Stimulated activated CD4-positive, alpha-beta T cell treated with anti-CD3 and anti-CD28 coated beads, TNF-alpha, amount 100 ng/mL, for 24 hours (primary cell): Measurements from ENCODE around the gene PRIMA1.

Source experiments
- DNase-seq, 3 experiments: peaks; one replicate each; pipeline ENCODE4 v3.0.0-alpha.2; 2020; ENCODE audit warnings: low read depth in 3 of 3

The PRIMA1 gene

DNA sequence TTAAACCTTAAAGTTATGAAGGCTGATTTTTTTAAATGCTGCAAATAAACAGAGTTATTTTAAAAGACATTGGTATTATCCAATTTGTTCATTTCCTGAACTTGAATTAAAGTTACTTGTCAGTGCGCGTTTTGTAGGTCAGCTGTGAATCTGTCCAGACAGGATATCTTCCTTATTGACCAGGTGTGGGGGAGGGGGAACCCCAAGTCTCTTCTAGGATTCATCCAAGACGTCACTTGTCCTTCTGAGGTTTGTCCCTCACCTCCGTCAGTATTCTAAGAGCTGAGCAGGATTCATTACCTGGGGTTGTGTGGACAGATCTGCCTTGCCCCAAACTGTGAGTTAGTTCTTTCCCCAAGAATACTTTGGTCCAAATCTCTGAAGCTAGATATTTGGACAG, 8.8 kb upstream of the PRIMA1 start:
- DNase-seq: no peak

DNA sequence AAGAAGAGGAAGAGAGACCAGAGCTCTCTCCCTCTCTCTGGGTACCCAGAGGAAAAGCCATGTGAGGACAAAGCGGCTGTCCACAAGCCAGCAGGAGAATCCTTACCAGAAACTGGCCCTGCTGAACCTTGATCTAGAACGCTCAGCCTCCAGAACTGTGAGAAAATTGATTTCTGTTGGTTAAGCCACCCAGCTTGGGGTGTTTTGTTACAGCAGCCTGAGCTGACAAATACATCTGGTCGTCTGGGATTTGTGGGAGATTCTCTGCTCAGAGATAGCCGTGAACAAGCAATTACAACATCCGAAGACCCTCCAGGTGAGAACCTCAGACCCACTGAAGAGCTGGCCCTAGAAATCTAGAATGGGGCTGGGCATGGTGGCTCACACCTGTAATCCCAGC, 6.5 kb upstream of the PRIMA1 start:
- no peak for DNase-seq

DNA sequence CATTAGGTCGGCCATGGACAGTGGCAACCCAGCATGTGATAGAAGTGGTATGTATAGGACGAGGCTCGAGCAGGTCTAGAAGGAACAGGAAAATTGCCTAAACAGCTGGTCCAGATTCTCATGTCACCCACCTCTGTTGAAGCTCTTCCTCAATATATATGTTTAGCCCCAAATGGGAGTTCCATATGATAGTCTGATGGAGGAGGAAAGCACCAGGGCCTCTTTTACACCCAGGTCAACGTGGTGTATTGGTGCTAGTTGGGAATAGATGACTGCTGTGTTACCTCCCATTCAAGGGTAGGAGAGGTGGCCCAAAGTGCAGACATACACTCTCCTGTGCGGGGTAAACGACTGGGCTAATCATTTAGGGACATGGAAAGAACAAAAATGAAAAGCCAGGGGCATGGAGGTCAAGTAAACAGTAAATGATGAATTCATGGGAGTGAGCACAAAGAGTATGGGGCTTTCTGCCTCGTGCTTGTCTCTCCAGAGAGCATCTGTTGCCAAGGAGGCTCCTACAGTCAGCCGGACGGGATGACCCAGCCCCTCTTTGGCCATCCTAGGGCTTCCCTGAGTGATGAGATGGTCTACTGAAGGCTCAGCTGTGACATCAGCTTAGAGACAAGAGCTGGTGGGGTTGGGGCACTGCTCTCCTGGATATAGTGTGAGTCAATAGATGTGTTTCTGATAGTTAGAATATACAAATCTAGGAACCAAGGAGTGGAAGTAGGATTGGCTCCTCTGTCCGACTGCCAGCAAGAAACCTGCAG, 5.5 kb upstream of the PRIMA1 start:
- no peak for DNase-seq

DNA sequence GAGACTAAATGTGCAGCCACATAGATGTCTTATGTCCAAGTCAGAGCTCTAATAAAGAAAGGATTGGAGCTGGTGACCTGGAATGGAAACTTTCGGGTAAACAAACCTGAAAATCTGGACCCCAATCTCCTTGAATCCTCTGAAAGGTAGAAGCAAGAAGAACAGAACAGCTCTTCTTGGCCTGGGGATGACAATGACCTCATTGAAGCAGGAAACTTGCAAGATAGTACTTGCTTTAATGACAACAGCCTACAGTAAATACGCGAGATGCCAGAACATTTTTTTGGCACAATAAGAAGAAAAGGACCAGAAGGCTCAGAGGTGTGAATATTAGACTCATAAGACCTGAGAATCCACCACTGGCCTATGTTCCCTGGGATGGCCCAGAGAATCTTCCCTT, 4.1 kb upstream of the PRIMA1 start:
- no peak for DNase-seq

DNA sequence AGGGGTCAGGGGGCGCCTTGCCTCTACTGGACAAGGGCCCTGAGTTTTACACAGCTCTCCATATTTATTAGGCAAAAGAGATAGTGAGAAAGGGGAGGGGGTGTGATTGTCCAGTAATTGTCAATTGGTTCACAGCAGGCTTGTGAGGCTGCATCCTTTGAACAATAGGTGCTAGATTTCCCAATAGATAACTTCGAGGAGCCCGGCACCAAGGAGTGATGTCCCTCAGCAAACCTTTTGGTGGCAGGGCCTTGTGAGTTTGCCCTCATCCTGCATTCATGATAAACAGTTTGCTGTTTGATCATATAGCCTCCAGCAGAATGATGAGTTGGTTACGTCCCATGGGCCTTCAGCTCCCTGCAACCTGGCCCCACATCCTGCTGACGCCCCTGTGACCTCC, 2.7 kb upstream of the PRIMA1 start:
- DNase-seq: no peak

DNA sequence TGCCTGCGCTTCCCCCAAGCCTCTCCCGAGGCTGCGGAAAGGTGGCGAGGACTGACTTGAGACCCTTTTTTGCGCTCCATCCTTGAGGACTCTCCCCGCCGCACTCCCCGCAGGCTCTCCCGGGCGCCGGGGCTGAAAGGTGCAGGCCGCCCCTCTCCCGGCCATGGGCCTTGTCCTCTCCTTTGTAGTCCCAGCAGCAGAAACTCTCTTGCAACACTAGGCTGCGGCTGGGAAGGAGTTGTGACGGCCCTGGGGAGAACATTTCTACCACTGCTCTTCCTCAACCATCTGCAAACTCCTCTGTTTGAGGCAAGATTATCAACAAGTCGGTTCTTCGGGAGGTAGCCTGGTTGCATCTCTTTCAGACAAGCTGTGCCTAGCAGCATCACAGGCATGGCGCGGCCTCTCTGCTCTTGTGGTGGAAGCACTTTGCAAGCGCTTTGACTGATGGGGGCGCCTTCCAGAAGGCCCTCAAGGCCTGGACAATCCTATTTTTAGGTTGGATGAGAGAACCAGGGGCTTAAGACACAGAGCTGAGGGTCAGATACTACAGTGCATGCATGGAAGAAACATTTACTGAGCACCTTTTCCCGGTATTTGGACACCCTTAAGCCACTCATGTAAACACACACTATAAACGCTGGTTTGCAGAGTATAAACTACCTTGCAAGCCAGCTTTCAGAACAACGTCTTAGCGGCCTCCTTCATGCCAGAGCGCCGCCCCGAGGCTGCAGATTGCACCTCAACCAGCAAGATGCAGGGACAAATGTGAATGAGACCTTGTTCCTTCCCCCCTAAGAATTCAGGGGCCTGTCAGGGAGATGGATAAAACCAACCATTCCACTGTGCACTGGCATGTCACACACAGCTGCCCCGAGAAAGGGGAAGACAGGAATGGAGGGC, 1.2 kb upstream of the PRIMA1 start:
- no peak for DNase-seq

DNA sequence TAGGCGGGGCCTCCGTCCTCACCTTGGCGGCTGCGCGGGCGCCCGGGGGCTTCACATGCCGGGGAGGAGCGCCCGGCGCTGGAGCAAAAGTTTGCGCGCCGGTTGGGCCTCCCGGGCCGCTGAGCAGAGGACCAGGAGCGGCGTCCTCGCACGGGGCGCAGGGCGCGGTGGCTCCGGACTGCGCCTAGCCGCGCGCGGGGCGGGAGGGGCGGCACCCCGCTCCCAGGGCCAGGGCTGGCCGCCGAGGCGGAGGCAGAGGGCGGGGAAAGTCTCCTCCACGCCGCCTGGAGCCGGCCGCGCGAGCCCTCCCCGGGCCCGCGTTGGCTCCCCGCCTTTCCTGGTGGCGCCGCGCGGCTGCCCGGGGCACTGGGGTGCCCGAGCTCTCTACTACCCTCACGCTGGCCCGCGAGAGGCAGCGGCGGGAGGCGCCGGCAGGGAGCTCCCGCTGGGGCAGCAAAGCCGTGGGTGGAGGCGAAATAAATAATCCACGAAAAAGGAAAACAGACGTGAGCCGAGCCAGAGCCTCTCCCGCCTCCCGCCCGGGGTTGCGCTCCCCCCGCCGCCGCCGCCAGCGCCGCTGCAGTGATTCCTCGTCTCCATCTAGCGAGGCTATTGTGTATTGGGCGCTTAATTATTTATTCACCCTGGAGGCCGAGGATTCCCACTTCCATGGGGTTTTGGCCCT, 400 bp upstream of the PRIMA1 start:
- DNase-seq: no peak

DNA sequence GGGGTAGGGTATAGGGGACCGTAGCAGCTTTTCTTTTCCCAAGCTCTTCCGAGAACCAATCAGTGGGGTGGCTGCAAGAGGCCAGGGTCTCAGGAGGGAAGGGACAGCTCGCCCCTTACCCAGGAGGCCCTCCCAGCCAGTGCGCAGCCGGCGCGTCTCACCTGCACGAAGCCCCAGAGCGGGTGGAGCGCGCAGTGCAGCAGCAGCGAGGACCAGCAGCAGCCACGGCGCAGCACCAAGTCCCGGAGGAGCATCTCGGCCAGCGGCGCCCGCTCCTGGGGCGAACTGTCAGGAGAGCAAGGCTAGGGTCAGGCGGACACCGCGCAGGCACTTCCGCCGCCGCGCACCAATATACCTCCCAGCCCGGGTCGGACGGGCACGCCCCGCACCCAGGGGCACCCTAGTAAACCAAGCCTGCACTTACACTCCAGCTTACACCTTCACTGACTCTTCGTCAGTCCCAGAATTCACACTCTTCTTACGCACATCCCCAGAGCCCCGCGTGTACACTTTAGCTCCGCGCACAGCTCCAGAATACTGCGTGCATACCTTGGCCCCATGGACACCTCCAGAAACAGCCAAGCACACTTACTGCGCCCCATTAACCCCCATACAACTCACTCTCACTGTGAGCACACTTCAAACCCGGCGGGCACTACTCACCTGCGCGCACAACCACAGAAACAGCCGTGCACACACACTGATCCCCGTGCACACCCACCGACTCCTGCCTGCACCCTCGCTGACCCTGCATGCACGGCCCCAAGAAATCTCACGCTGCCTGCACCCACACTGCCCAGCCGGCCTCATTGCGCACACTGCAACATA, 606 bp downstream of the PRIMA1 start:
- DNase-seq: no peak

DNA sequence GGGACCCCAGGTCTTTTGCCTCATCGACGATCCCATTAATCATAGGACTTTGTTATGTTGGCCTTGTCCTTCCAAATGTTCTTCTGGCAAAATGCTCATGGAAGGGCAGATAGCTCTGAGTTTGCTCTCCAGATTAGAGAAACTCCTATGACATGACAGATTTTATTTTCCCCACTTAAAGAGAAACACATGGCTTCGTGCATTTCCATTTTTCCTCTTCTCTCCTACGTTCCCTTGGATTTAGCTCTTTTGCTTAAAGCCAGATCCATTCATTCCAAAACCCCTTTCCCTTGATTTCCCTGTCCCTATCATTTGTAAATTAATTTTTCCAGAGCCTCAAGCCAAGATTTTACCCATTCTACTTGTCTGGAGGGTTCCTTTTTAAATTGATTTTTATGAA, 2.9 kb downstream of the PRIMA1 start:
- DNase-seq: no peak

DNA sequence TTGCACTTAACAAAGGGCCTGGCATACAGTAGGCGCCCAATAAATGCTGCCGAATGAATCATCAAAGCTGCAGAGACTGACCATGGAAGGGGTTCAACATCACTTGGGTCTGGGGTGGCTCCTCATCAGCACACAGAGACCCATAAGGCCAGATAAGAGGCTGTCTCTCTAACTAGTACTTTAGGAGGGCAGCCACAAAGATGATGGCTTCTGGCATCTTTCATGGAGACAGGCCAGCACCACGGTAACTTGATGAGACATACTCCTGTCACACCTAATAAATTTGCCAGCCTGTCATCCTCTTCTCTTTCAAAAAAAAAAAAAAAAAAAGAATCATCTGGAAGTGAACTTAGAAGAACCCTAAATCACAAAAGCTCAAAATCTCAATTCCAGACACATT, 3.4 kb downstream of the PRIMA1 start:
- DNase-seq: no peak

DNA sequence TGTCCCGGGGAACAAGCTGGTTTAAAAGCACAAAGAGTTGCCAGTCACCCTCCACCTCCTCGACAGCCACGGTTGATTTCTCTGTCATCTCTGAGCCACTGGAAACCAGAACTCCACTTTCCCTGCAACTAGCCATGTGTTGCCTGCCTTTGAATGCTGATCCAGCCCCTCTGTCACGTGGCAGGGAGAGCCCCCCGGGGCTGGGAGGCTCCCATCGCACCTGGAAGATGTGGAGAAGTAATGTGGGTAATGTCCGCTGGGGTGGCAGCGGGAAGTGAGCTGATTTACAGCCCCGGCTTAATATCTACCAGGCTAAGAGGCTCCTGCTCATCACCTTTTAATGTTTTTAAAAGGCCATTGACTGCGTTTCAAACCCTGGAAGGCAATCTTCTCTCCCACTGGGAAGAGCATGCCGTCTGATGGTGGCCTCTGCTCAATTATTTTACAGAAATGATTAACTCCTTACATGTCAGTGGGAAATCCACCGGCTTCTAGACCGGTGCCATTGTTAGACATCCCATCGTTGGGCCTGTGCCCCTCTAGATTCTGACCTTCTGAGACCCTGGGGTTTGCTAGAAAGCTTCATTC, 7.4 kb downstream of the PRIMA1 start:
- DNase-seq: no peak

DNA sequence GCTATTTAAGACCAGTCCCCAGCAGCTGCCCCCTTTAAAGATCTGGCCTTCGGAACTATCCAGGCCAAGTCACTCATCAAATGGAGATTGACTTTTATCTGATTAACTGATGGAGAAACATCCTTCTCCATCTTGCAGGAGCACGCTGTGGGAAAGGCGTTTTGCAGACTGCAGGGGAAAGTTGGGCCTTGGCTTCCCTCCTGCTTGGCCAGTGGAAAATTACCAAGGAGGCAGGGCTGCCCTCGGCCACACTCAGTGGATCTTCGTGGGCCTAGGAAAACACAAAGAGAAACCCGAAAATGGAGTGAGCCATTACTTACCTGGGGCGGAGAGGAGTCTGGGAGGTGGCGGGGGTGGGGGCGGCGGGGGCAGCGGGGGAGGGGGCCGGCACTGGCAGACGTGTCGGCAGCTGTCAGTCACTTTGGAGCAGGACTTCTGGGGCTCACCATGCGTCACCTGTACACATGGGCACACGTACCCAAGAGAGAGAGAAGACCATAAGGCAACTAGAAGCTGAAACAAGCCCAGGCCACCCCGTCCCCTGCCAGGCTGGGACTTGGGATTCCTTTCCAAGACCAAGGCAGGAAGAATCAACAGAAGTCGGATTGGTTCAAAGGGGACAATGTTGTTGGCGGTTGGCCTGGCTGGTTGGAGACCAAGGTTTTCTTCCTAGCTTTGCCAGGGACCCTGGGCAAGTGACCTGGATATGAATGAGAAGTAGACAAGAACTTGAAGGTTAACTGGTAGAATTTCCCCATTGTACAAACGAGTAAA, 9.2 kb downstream of the PRIMA1 start:
- no peak for DNase-seq

DNA sequence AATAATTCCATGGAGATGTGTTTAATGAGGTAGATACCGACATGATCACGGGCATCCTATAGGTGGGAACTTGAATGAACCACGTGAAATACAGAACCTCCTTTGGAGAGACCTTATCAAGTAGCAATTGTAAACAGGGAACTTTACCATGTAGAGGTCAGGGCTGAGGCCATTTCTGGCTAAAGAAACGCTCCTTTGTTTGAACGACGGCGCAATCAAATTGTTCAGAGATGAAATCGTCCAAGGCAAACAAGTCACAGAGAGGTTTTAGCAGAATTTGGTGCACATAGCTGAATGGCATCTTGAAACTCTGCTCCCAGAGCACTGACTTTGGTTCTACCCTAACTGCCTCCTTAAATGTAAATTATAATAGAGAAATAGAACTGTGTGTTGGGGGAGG, 9.8 kb downstream of the PRIMA1 start:
- DNase-seq: no peak

DNA sequence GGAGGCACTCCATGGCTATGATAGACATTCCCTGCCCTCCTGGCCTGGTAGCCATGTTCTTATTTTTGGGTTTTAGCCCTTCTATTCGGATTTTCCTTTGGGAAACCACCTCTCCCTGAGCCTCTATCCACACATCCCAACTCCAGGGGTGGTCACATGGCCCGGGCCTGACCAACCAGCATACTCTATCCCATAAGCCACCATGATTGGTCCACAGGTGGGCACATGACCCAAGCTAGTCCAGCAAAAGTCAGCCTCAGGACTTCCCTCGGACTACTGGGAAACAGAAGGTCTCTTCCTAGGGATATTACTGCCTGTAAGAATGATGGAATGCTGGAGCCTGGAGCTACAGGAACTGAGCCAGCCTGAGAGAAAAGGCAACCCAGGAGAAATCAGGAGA, 12.5 kb downstream of the PRIMA1 start:
- DNase-seq: no peak

DNA sequence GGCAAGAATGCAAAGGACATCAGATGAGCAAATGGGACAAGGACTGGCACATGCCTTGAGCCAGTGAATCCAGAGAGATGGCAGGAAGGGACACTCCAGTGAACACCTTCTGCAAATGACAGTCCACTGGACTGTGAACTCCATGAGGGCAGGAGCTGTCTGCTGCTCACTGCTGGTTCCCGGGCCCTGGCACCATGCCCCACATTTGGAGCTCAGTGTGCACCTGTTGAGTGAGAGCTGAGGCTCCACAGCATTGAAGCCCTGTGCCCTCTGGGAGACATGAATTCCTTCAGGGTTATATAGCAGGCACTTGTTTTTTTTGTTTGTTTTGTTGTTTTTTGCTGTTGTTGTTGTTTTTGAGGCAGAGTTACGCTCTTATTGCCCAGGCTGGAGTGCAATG, 13.1 kb downstream of the PRIMA1 start:
- no peak for DNase-seq

DNA sequence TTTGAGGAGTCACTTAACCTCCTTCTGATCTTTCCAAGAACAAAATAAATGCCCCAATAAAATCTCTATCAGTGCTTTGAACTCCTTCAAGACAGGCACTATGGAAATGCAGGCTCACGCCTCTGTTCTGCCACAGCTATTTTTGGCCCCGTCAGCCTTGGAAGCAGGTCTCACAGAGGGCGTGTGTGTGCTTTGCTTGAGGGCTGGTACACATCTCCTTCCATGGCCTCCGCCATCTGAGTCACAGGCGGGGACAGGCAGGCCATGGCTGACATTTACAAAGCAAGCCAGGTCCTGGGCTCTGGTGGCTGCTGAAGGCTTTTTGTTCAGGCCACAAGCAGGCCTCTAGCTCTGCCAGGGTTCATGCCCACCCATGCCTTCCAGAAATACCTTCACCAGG, 16.0 kb downstream of the PRIMA1 start:
- DNase-seq: no peak

DNA sequence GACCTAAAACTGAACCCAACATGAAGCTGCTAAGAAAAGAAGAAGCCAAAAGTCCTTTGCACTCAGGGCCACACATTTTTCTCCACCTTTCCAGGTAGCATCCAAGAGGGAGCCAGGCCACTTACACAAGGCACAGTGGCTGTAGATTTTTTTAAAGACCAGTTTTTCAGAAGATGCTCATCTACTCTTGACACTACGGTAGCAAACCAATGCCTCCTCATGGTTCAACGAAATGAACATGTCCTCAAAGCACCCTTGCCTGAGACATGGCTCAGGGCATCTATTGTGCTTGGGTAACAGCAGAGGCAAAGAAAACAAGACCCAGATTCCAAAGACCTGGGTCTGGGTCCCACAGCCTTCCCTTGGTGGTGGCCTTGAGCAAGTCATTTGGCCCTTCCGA, 22.3 kb downstream of the PRIMA1 start:
- no peak for DNase-seq

DNA sequence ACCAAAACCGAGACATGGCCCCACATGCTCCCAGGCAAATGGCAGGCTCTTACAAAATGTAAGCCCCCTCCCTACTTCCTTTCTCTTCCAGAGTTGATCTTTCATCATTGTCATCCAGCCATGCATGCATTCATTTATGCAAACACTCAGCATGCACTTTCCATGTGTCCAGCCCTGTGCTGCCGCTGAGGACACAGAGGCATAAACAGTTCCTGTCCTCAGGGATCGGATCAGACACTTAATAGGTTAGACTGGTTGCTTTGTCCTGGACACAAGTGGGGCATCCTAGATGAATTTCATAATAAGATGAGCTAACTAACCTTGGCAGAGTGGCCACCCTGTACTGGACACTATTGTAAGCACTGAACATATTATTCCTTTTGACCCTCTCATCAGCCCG, 23.1 kb downstream of the PRIMA1 start:
- no peak for DNase-seq

DNA sequence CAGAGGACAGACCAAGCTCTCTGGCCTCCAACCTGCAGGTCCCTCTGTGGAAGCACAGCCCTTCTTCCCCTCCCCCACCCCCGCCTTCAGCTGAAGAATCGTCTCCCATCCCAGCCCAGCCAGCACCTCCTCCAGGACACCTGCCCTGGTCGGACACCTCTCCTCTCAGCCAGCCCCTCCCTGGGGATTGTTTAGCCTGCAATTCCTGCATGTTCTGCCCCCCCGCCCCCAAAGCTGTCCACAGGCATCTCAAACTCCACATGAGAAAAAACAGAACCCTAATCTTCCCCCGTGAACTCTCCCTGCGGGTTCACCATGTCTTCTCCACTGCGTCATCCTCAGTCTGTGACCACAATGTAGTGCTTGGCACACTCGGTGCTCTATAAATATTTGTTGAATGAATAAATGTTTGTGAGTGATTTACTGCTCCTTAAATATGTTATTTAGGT, 24.1 kb downstream of the PRIMA1 start:
- no peak for DNase-seq

DNA sequence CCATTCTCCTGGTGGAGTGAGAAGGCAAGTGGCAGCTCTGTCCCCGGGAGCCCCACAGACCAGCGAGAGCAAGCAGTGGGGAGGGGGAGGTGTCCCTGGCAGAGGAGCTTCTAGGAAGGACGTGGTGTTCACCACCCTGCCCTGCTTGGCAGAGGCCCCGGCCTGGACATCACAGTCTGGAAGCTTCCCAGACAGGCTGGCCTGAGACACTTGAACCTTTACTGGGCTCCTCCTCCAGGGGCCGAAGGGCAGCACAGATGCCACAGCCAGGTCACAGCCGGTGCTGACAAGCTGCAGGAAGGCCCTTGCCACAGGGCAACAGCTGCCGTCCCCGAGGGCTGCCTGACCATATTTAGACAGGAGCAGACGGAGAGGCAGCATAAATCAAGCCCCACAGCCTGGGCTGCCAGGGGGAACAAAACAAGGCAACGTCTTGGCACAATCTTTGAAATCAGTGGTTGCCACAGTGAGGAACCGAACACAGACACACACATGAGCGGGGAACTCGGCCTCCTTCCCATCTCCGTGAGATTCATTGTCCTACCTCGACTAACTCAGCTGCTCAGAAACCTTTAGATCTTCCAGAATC, 28.5 kb downstream of the PRIMA1 start:
- DNase-seq: no peak
